HFF-Myc (cell line): ENCODE data around the gene AURKAIP1.

ENCODE experiments used
- DNase-seq: peaks from one replicate; pipeline ENCODE4 v3.0.0-alpha.2; 2011; ENCODE audit warnings: low read depth; ENCODE audit errors: extremely low read depth
- H3K4me3 ChIP-seq: replicated peaks from 2 replicates; pipeline ENCODE4 v1.5.1; 2011; ENCODE audit warnings: low read depth, mild to moderate bottlenecking, control low read depth, low read length
- TF ChIP-seq, protein P1 (sequence below): IDR thresholded peaks from 2 replicates; pipeline ENCODE4 v1.5.1; 2012; ENCODE audit warnings: mild to moderate bottlenecking, low read depth, low read length, control low read depth; ENCODE audit errors: missing control alignments

Gene AURKAIP1

DNA sequence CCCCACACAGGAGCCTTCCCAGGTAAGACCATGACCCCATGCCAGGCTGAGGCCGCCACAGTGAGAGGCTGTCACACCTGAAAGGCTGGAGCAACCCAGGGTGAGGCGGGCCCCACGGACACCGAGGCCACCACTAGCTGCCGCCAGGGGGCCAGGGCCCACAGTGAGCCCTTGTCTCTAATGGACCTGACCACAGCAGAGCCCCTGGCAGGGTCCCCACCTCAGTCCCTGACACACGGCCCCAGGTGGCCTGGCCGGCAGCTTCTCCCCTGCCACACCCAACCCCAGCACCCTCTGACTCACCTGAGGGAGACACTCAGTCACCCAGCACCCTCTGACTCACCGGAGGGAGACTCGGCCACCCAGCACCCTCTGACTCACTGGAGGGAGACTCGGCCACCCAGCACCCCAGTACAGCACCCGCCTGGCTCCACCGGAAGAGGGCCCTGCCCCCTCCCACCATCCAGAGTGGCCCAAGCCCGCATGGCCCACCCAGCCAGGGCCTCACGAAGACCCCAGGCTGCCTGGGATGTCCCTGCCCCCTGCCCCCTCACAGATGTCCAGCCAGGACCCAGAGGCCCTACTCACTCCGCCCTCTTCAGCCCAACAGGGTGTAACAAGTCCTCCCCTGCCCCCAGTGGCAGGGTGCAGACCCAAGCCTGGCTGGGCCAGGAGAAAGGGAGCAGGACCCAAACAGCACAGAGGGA is 30.2 kb downstream of the AURKAIP1 start:
- DNase-seq = no peak
- peak overlapping the region; percentile 25 for H3K4me3 ChIP-seq
- TF ChIP-seq, protein P1, sequence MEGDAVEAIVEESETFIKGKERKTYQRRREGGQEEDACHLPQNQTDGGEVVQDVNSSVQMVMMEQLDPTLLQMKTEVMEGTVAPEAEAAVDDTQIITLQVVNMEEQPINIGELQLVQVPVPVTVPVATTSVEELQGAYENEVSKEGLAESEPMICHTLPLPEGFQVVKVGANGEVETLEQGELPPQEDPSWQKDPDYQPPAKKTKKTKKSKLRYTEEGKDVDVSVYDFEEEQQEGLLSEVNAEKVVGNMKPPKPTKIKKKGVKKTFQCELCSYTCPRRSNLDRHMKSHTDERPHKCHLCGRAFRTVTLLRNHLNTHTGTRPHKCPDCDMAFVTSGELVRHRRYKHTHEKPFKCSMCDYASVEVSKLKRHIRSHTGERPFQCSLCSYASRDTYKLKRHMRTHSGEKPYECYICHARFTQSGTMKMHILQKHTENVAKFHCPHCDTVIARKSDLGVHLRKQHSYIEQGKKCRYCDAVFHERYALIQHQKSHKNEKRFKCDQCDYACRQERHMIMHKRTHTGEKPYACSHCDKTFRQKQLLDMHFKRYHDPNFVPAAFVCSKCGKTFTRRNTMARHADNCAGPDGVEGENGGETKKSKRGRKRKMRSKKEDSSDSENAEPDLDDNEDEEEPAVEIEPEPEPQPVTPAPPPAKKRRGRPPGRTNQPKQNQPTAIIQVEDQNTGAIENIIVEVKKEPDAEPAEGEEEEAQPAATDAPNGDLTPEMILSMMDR = peak; percentile 63

DNA sequence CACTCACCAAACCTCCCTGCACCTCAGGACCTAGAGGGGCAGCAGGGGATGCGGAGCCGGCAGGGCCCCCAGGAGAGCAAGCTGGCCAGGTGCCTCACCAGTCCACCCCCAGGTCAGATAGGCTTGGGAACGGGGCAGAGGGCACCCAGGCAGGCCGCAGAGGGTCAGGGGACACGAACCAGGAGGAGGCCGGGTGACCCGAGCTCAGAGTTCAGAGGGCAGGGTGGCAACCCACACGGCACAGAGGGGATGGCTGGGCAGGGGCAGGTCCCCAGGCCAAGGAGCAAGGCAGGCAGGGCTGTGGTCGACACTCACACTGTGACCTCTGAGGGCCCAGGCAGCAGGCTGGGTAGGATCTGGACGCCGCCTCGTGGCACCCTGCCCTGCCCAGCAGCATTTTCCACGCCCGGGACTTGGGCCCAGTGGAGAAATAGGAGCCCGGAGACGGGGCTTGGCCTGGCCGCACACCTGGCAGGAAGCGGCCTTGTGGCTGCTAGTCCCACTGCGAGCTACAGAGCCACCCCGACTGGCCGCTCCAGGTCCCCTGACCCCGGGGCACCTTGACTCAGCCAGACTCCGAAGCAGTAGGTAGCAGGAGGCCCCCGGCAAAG is 31.1 kb downstream of the AURKAIP1 start:
- TF ChIP-seq, protein P1 = no peak
- H3K4me3 ChIP-seq = no peak overlapping the region
- DNase-seq = no peak

DNA sequence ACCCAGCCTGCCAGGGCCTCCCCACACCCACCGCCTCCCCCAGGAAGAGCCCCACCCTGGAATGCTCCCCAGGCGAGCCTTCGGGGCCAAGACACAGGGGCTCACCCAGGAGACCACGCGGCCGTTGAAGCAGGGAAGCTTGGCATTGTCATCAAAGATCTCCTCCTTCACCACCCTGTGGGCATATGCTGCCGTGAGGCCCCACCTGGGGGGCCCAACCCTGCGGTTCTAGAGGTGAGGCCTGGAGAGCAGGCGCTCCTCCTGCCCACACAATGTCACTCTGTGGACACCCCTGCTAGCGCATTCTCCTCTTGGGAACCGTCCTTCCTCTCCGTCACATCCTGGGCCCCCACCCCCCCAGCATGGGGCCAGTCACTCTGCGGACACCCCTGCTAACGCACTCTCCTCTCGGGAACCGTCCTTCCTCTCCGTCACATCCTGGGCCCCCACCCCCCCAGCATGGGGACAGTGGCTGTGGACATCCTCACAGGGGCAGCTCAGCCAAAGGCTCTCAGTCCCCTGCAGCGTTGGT is 32.4 kb downstream of the AURKAIP1 start:
- TF ChIP-seq, protein P1 = no peak
- no peak for DNase-seq
- H3K4me3 ChIP-seq = no peak overlapping the region

DNA sequence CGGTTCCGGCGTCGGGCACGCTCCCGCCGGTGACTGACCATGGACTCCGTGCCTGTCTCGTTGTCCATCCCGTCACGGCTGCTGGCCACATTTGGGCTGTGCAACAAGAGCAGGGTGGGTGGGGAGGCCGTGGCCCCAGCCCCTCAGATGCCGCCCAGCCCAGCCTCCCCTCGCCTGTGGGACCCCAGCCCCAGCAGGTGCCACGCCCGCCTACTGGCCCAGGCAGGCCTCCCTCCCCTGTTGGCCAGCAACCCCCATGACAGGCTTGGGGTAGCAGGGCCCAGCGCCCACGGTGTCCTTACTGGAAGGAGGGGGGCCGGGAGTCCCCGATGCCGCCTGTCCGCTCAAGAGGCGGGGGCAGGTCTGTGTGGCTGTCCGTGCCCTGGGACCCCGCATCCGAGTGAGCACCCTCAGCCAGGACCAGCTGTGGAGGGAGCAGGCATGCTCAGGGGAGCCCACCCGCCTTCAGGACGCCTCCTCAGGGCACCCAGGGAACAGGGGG is 32.9 kb downstream of the AURKAIP1 start:
- no peak overlapping the region for H3K4me3 ChIP-seq
- TF ChIP-seq, protein P1 = no peak
- no peak for DNase-seq

DNA sequence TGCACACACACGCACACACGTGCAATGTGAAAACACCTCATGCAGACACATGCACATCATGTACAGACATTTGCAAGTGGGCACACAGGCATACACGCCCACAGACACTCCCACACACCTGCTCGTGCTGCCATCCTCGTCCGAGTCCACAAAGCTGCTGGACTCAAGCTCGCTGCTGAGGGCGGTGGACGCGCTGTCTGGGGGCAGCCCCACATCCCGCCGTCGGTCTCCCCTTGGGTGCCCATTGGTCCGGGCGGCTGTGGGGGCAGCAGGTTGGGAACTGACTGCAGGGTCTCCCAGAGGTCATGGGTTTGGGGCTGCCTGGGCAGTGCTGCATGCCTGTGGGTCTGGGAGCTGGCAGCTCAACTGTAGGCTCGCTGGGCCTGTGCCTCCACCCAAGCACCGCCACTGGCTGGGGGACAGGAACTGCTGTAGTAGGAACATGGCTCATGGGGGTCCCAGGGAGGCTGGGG is 33.4 kb downstream of the AURKAIP1 start:
- DNase-seq = no peak
- no peak overlapping the region for H3K4me3 ChIP-seq
- TF ChIP-seq, protein P1 = no peak

DNA sequence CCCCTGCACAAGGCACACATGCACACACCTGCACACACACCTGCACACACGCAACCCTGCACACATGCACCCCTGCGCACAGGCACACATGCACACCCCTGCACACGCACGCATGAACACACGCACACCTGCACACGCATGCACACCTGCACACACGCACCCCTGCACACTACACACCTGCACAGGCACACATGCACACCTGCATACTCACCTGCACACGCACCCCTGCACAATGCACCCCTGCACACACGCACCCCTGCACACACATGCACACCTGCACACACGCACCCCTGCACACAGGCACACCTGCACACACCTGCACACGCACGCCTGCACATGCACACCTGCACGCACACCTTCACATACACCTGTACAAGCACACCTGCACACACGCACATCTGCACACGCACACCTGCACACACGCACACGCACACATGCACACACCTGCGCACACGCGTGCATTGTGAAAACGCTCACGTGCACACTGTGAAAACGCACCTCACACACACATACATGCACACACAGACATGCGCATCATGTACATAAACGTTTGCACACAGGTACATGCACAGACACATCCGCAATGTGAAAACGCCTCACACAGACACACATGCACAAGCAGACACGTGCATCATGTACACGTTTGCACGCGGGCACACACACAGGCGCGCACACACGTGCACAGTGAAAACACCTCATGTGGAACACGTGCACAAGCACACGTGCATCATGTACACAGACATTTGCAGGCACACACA is 34.0 kb downstream of the AURKAIP1 start:
- H3K4me3 ChIP-seq = no peak overlapping the region
- DNase-seq = no peak
- TF ChIP-seq, protein P1 = no peak
